Eye (tissue), 1 donor: Measurements from ENCODE around the gene PIGT.
A peak's percentile ranks its signal among the peaks of the same experiment; 100 is the strongest.

Experiments
- DNase-seq: peaks from one replicate; pipeline ENCODE4 v3.0.0-alpha.2; 2015

PIGT gene

GRCh38 chr20:45415822-45416637, at the start of gene PIGT:
PIGT (plus strand) TSS chr20:45416141; CDS start chr20:45416157, 16 bp downstream.
- DNase-seq = peak; percentile 92

GRCh38 chr20:45366192-45366591, 49.7 kb upstream of the PIGT start:
- no peak for DNase-seq

- DNase-seq = no peak
Observed at GRCh38 chr20:45366631-45367030, 49.3 kb upstream of the PIGT start.

- no peak for DNase-seq
Observed at GRCh38 chr20:45367126-45367525, 48.8 kb upstream of the PIGT start.

- no peak for DNase-seq
Observed at GRCh38 chr20:45368221-45368980, 47.5 kb upstream of the PIGT start.

- no peak for DNase-seq
Observed at GRCh38 chr20:45370571-45371160, 45.3 kb upstream of the PIGT start.

- no peak for DNase-seq
Observed at GRCh38 chr20:45372241-45372640, 43.7 kb upstream of the PIGT start.

- no peak for DNase-seq
Observed at GRCh38 chr20:45372646-45373352, 43.1 kb upstream of the PIGT start.

- DNase-seq = peak; percentile 89
Observed at GRCh38 chr20:45373353-45374100, 42.4 kb upstream of the PIGT start.

- DNase-seq = no peak
Observed at GRCh38 chr20:45374101-45374467, 41.9 kb upstream of the PIGT start.

GRCh38 chr20:45374966-45375365, 41.0 kb upstream of the PIGT start:
- DNase-seq = no peak

- no peak for DNase-seq
Observed at GRCh38 chr20:45377269-45377668, 38.7 kb upstream of the PIGT start.

GRCh38 chr20:45378191-45378590, 37.8 kb upstream of the PIGT start, which contains the start of gene TP53TG5:
TP53TG5 (minus strand) TSS chr20:45378325; CDS start chr20:45378236, 89 bp downstream.
- no peak for DNase-seq

- DNase-seq = no peak
Observed at GRCh38 chr20:45387274-45387673, 28.7 kb upstream of the PIGT start.

- no peak for DNase-seq
Observed at GRCh38 chr20:45390931-45391330, 25.0 kb upstream of the PIGT start.

- no peak for DNase-seq
Observed at GRCh38 chr20:45391559-45391958, 24.4 kb upstream of the PIGT start.

GRCh38 chr20:45392733-45393132, 23.2 kb upstream of the PIGT start:
- no peak for DNase-seq

- DNase-seq = no peak
Observed at GRCh38 chr20:45394221-45395113, 21.5 kb upstream of the PIGT start.

- DNase-seq = no peak
Observed at GRCh38 chr20:45395114-45395415, 20.9 kb upstream of the PIGT start.

- DNase-seq = no peak
Observed at GRCh38 chr20:45399018-45399417, 16.9 kb upstream of the PIGT start.

- no peak for DNase-seq
Observed at GRCh38 chr20:45400346-45401031, 15.5 kb upstream of the PIGT start.
